Urothelium cell line (cell line): ENCODE measurements around the gene PHEX.
"Not testable (repeated sequence)": the region's sequence is repeated elsewhere in the genome, so short reads cannot be mapped to it uniquely, and the experiment has no call there.

ENCODE experiments used
- DNase-seq: peaks from one replicate; pipeline ENCODE4 v3.0.0; 2011; ENCODE audit warnings: low spot score, mixed read lengths
- FAIRE-seq: peaks from 2 replicates; lab custom pipeline; 2011; peaks lifted over from hg19 to GRCh38; lab: Jason Lieb, UNC

The PHEX gene

GRCh38 chrX:22203186-22203585, 171.1 kb downstream of the PHEX start:
- FAIRE-seq (no peak), DNase-seq (no peak)

DNA sequence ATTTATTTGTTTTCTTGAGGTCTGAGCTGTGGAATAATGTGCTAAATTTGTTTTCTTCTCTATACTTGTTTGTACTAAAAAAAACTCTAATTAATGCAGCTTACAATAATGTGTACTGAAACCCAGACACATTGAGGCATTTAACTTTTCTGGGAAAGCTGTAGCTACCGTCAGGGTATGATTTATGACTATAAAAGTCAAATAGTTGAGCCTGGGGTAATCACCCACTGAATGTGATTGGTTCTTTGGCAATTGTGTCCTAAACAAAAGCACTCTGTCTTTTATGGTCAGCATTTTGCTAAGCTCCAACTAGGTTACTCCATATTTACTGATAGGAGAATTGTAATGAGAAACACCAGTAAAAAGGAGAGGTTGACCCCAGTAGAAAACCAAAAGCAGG, 174.7 kb downstream of the PHEX start:
- FAIRE-seq (no peak), DNase-seq (no peak)

- no peak for FAIRE-seq
- peak; percentile 0 for DNase-seq
Observed at GRCh38 chrX:22220941-22221340, 188.8 kb downstream of the PHEX start.

DNA sequence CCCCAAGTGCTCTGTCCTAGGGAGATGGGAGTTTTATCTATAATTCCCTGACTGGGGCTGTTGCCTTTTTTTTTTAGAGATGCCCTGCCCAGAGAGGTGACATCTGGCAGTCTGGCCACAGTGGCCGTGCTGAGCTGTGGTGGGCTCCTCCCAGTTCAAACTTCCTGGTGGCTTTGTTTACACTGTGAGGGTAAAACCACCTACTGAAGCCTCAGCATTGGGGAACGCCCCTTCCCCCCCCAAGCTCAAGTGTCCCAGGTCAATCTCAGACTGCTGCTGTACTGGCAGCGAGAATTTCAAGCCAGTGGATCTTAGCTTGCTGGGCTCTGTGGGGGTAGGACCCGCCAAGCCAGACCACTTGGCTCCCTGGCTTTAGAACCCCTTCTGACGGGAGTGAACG, 202.3 kb downstream of the PHEX start:
- DNase-seq (no peak), FAIRE-seq (no peak)

GRCh38 chrX:22237479-22237878, 205.4 kb downstream of the PHEX start:
- no peak for DNase-seq
- no peak for FAIRE-seq

GRCh38 chrX:22246620-22247019, 214.5 kb downstream of the PHEX start:
- DNase-seq (no peak), FAIRE-seq (no peak)

GRCh38 chrX:22247169-22247568, 215.0 kb downstream of the PHEX start:
- no peak for FAIRE-seq

DNA sequence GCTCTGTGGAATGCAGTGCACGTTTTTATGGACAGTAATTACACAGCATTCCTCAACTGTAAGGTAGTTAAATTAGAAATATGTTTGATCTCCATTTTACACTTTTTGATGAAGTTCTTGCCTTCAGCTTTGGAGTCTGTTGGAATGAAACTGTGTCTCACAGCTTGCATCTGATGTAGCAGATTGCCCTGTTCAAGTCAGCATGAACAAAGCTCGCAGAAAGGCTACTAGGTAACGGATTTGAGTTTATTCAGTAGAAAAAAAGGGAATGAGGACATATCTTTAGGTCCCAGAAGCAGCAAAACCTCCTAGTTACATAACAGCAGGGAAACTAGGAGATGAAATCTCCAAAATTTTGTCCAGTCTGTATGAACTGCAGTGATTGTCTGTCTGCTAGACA, 216.3 kb downstream of the PHEX start:
- DNase-seq = no peak
- no peak for FAIRE-seq

More at GRCh38 chrX:22247169-22247568, 215.0 kb downstream of the PHEX start:
- no peak for DNase-seq

- no peak for DNase-seq
- no peak for FAIRE-seq
Observed at GRCh38 chrX:22249371-22249770, 217.2 kb downstream of the PHEX start.

DNA sequence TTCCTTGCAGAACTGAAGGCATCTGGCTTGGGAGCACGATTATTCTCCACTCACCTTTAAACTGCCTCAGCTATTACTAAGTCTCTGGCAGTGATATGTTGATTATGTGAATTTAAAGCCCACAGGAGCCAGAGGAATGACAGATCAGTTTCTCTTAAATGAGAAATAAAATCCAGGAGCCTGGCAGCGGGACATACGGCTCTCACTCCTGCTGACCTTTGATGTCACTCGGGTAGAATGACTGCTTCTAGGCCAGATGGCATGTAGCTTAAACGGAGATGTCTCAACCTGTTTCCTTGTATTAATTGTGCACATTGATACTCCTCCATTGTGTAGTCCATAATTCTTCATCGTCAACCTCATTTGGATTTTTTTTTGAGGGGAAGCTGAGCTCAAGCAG, 236.6 kb downstream of the PHEX start:
- FAIRE-seq = no peak
- no peak for DNase-seq

DNA sequence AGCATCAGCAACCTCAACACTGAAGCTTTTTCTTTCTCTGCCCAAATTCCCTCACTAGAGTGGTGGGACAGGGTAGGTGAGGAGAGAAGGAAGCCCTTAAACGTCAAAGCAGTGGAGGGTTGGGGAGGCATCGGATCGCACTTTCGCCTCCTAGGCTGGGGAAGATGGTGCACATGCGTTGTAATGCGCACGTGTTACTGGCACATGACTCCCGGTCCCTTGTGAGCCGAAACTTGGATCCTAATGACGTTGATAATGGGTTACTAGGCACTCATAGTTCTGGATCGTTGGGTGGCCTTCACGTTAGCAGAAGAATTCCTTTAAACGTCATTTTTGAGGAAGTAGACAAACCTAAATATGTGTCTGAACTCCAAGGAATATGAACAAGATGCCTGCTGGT, 240.5 kb downstream of the PHEX start, which contains the start of gene CBLL2:
Gene CBLL2, plus strand, starts transcription at position 301 of the 400 bp plus-strand sequence. Its CDS starts 79 bp downstream, at position 380.
- no peak for FAIRE-seq
- DNase-seq = no peak

DNA sequence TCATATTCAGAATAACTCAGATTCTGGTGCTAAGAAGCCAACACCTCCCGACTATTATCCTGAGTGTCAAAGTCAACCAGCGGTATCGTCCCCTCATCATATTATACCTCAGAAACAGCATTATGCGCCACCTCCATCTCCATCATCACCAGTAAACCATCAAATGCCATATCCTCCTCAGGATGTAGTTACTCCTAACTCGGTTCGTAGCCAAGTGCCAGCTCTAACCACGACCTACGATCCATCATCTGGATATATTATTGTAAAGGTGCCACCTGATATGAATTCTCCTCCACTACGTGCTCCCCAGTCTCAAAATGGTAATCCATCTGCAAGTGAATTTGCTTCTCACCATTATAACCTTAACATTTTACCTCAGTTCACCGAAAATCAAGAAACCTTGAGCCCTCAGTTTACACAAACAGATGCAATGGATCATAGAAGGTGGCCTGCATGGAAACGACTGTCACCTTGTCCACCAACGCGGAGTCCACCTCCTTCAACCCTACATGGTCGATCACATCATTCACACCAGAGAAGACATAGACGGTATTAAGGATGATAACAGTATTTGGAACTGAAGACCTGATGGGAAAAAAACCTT, 241.7 kb downstream of the PHEX start:
- DNase-seq = no peak
- FAIRE-seq = no peak

GRCh38 chrX:22276781-22277180, 244.7 kb downstream of the PHEX start:
- no peak for FAIRE-seq
- no peak for DNase-seq

GRCh38 chrX:22278375-22278774, 246.2 kb downstream of the PHEX start:
- FAIRE-seq (no peak), DNase-seq (no peak)

DNA sequence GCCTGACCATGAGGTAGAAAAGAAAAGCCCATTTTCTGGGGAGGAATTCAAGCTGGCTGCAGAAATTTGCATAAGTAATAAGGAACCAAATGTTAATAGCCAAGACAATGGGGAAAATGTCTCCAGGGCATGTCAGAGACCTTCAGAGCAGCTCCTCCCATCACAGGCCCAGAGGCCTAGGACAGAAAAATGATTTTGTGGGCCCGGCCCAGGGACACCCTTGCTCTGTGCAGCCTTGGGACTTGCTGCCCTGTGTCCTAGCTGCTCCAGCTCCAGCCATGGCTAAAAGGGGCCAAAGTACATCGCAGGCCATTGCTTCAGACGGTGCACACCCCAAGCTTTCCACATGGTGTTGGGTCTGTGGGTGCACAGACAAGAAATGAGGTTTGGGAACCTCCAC, 257.1 kb downstream of the PHEX start:
- DNase-seq, FAIRE-seq: not testable (repeated sequence)

DNA sequence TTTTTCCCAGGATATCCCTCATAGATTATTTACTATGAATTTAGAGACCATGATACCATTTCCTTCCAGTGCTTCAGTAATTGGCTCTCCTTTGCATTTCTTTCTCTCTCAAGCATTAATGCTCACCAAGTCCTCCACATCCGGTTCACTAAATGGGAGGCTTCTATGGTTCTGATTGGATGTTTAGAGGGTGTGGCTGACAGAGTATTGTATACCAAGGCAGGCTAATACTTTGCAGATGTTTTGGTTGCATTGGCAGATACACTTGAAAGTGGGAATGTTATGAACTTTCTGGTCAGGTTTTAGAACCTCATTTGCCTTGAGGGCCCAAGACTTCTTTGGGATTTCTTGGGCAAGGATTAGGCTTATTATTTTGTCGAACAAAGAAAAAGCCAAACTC, 264.7 kb downstream of the PHEX start:
- FAIRE-seq = no peak
- DNase-seq = no peak

- no peak for FAIRE-seq
- DNase-seq = peak; percentile 36
Observed at GRCh38 chrX:22300130-22300529, 268.0 kb downstream of the PHEX start.
